ENCODE results near the gene GALNT12. TPM values are rescaled to one million over a fixed set of nuclear protein-coding genes. Genes with fewer than 3 reads are reported as not detected.

Gene GALNT12
- total and polyA plus RNA-seq, 4 donors = 0.16 to 1.4 (median 0.25) TPM; not detected in 1

DNA sequence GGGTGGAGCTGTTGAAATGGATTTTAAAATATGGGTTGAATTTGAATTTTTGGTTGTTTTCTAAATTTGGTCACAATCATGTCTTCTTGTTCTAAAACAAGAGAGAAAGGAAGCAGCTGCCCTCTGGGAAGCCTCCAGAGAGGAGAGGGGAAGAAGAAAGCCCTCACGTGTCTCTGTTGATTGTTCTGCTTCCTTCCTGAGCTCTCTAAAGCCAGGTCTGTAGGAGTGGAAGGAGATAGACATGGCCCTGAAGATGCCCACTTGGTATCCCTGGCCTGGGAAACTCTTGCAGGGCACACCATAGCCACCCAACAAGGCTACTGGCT, 59.6 kb downstream of the GALNT12 start:
- no peaks in the 10 kb centered on the region for H3K36me3 ChIP-seq (ENCODE audit: control insufficient read depth in 4 of 4, insufficient read depth in 3 of 4, low read depth in 1 of 4, low read length in 3 of 4)
- TF ChIP-seq, protein P1, sequence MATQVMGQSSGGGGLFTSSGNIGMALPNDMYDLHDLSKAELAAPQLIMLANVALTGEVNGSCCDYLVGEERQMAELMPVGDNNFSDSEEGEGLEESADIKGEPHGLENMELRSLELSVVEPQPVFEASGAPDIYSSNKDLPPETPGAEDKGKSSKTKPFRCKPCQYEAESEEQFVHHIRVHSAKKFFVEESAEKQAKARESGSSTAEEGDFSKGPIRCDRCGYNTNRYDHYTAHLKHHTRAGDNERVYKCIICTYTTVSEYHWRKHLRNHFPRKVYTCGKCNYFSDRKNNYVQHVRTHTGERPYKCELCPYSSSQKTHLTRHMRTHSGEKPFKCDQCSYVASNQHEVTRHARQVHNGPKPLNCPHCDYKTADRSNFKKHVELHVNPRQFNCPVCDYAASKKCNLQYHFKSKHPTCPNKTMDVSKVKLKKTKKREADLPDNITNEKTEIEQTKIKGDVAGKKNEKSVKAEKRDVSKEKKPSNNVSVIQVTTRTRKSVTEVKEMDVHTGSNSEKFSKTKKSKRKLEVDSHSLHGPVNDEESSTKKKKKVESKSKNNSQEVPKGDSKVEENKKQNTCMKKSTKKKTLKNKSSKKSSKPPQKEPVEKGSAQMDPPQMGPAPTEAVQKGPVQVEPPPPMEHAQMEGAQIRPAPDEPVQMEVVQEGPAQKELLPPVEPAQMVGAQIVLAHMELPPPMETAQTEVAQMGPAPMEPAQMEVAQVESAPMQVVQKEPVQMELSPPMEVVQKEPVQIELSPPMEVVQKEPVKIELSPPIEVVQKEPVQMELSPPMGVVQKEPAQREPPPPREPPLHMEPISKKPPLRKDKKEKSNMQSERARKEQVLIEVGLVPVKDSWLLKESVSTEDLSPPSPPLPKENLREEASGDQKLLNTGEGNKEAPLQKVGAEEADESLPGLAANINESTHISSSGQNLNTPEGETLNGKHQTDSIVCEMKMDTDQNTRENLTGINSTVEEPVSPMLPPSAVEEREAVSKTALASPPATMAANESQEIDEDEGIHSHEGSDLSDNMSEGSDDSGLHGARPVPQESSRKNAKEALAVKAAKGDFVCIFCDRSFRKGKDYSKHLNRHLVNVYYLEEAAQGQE (IDR thresholded peaks at IDR 0.05) = no peak
- no peak for TF ChIP-seq TAF1 (conservative IDR thresholded peaks at IDR 0.05)
- TF ChIP-seq, protein P2, sequence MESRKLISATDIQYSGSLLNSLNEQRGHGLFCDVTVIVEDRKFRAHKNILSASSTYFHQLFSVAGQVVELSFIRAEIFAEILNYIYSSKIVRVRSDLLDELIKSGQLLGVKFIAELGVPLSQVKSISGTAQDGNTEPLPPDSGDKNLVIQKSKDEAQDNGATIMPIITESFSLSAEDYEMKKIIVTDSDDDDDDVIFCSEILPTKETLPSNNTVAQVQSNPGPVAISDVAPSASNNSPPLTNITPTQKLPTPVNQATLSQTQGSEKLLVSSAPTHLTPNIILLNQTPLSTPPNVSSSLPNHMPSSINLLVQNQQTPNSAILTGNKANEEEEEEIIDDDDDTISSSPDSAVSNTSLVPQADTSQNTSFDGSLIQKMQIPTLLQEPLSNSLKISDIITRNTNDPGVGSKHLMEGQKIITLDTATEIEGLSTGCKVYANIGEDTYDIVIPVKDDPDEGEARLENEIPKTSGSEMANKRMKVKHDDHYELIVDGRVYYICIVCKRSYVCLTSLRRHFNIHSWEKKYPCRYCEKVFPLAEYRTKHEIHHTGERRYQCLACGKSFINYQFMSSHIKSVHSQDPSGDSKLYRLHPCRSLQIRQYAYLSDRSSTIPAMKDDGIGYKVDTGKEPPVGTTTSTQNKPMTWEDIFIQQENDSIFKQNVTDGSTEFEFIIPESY (IDR thresholded peaks at IDR 0.05) = no peak
- peaks cover 0 to 4% (median 0%) of the 10 kb centered on the region in 4 donors for H3K9me3 ChIP-seq (ENCODE audit: control insufficient read depth in 4 of 4, low read length in 3 of 4)
- no peak overlapping the region for H3K9ac ChIP-seq (ENCODE audit: low read depth in 1 of 2, low read length in 2 of 2)
- no peak overlapping the region for H3K27ac ChIP-seq (ENCODE audit: low read depth in 1 of 2, low read length in 2 of 2)
- H3K27me3 ChIP-seq (ENCODE audit: control insufficient read depth in 4 of 4, insufficient read depth in 4 of 4, low read length in 3 of 4) = no peaks in the 10 kb centered on the region
- no peak for DNase-seq (ENCODE audit: low spot score)
- H3K4me1 ChIP-seq (ENCODE audit: control insufficient read depth in 4 of 4, insufficient read depth in 4 of 4, low read length in 3 of 4) = peaks cover 0 to 3% (median 0%) of the 10 kb centered on the region in 4 donors
- no peak overlapping the region for H3K4me3 ChIP-seq (ENCODE audit: low read depth in 1 of 3, low read length in 3 of 3)
- WGBS = 58% methylated on average over 1 of the region's 1 CpG

DNA sequence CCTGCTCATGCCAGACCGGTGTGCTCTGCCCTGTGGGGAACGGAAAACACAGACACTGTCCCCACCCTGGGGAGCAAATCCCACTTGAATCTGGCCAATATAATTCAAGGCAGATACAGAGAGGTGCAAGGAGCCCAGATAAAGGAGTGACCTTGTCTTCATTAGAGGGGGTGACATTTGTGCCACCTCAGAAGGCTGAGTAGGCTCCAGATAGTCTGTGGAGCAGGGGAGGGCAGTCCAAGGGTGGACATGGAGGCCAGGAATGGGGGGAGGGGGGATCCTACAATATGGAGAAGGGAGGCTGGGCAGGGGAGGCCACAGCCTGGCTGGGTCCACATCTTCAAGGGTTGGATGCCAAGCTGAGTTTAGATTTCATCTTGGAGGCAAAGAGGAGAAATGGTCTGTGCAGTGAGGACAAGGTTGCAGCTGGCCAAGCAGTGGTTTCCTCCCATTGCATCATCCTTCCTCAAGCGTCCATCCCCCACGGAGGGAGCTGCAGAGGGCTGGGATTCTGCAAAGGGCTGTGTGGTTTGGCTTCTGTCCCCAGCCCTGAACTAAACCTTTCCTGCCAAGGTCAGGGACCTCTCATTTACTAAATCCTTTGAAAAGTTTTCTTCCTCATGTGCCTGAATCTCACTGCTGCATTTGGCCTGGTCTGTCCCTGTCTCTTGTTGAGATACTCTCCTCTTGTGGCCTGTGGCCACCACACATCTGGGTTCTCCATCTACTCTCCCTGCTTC, 60.1 kb downstream of the GALNT12 start:
- Histone ChIP-seq H3K9me3 (ENCODE audit: control insufficient read depth in 4 of 4, low read length in 3 of 4) (peaks cover 0 to 4% (median 0%) of the 10 kb centered on the region in 4 donors), H3K36me3 (ENCODE audit: control insufficient read depth in 4 of 4, insufficient read depth in 3 of 4, low read depth in 1 of 4, low read length in 3 of 4) (no peaks in the 10 kb centered on the region), H3K27ac (ENCODE audit: low read depth in 1 of 2, low read length in 2 of 2) (no peak overlapping the region), H3K9ac (ENCODE audit: low read depth in 1 of 2, low read length in 2 of 2) (no peak overlapping the region), H3K4me1 (ENCODE audit: control insufficient read depth in 4 of 4, insufficient read depth in 4 of 4, low read length in 3 of 4) (peaks cover 0 to 3% (median 0%) of the 10 kb centered on the region in 4 donors), H3K27me3 (ENCODE audit: control insufficient read depth in 4 of 4, insufficient read depth in 4 of 4, low read length in 3 of 4) (no peaks in the 10 kb centered on the region), H3K4me3 (ENCODE audit: low read depth in 1 of 3, low read length in 3 of 3) (no peak overlapping the region)
- WGBS = 37% methylated on average over 4 of the region's 4 CpGs
- DNase-seq (ENCODE audit: low spot score) = no peak
- TF ChIP-seq GABPA (IDR thresholded peaks at IDR 0.05 in 1 of 2, conservative IDR thresholded peaks at IDR 0.05 in 1 of 2) (no peak), YY1 (IDR thresholded peaks at IDR 0.05) (no peak), TAF1 (conservative IDR thresholded peaks at IDR 0.05) (no peak), NR2F2 (IDR thresholded peaks at IDR 0.05) (peak; percentile 82), RXRA (IDR thresholded peaks at IDR 0.05) (peak; percentile 33 to 46), SP1 (IDR thresholded peaks at IDR 0.05) (peak; percentile 39), HNF4A (conservative IDR thresholded peaks at IDR 0.05) (peak in 1 of 2 donors; percentile 11)
- TF ChIP-seq, protein P3, sequence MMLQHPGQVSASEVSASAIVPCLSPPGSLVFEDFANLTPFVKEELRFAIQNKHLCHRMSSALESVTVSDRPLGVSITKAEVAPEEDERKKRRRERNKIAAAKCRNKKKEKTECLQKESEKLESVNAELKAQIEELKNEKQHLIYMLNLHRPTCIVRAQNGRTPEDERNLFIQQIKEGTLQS (IDR thresholded peaks at IDR 0.05) = peak; percentile 88
